Common myeloid progenitor, CD34-positive (primary cell): Measurements from ENCODE around the gene CACNA1B.

ENCODE experiments used
- CTCF ChIA-PET: fragments of 350-600 bp; sonication (Branson Sonifier 250); formaldehyde crosslinking; loops from one replicate; lab custom pipeline; 2021; ENCODE audit warnings: antibody characterized with exemption; lab: Charles Lee
- POLR2A ChIA-PET: fragments of 350-600 bp; sonication (Branson Sonifier 250); formaldehyde crosslinking; loops from one replicate; lab custom pipeline; 2021; ENCODE audit warnings: antibody characterized with exemption; lab: Charles Lee
- DNase-seq, 3 donors: peaks; one replicate each; pipeline versions ENCODE4 v3.0.0 to v3.0.0-alpha.2; 2013
- H3K27ac ChIP-seq, 2 experiments: 1 replicate in 1 of 2; 2 replicates in 1 of 2; pipeline ENCODE4 v1.7.0; 2013; ENCODE audit warnings: inconsistent platforms in 2 of 2, low read length in 2 of 2, mild to moderate bottlenecking in 2 of 2, low read depth in 1 of 2, moderate library complexity in 1 of 2; ENCODE audit not compliant: severe bottlenecking in 2 of 2, insufficient read depth in 1 of 2, poor library complexity in 1 of 2
- H3K27me3 ChIP-seq, 5 experiments: replicated peaks in 2 of 5; 1 replicate in 3 of 5; 2 replicates in 2 of 5; pipeline versions ENCODE4 v1.6.1 to v1.7.0; 2013; ENCODE audit warnings: low read length in 4 of 5, mild to moderate bottlenecking in 2 of 5, moderate library complexity in 2 of 5, inconsistent platforms in 1 of 5; ENCODE audit not compliant: insufficient read depth in 5 of 5, control insufficient read depth in 4 of 5
- H3K36me3 ChIP-seq, 4 experiments: 1 replicate in 2 of 4; 2 replicates in 2 of 4; pipeline versions ENCODE4 v1.6.1 to v1.7.0; 2013; ENCODE audit warnings: low read length in 3 of 4, control low read depth in 1 of 4, mild to moderate bottlenecking in 1 of 4; ENCODE audit not compliant: control insufficient read depth in 4 of 4, insufficient read depth in 4 of 4
- H3K4me1 ChIP-seq, 4 experiments: 1 replicate in 3 of 4; 2 replicates in 1 of 4; pipeline versions ENCODE4 v1.6.1 to v1.7.1; 2013; ENCODE audit warnings: low read length in 3 of 4, mild to moderate bottlenecking in 3 of 4, control low read depth in 1 of 4, inconsistent platforms in 1 of 4, moderate library complexity in 1 of 4; ENCODE audit not compliant: control insufficient read depth in 4 of 4, insufficient read depth in 4 of 4; ENCODE audit errors: control extremely low read depth in 1 of 4
- H3K4me3 ChIP-seq, 7 experiments: 1 replicate in 4 of 7; 2 replicates in 3 of 7; pipeline versions ENCODE4 v1.5.1 to v1.7.0; 2013; ENCODE audit warnings: mild to moderate bottlenecking in 7 of 7, low read length in 6 of 7, moderate library complexity in 6 of 7, inconsistent platforms in 2 of 7, low read depth in 2 of 7, control low read depth in 1 of 7; ENCODE audit not compliant: insufficient read depth in 4 of 7, control insufficient read depth in 1 of 7; ENCODE audit errors: extremely low read depth in 1 of 7
- H3K9me3 ChIP-seq, 5 experiments: 1 replicate in 4 of 5; 2 replicates in 1 of 5; pipeline versions ENCODE4 v1.6.1 to v1.7.1; 2013; ENCODE audit warnings: low read length in 4 of 5, mild to moderate bottlenecking in 2 of 5, inconsistent platforms in 1 of 5, low read depth in 1 of 5, moderate library complexity in 1 of 5; ENCODE audit not compliant: control insufficient read depth in 4 of 5, insufficient read depth in 2 of 5; ENCODE audit errors: control extremely low read depth in 1 of 5
- WGBS: methylation state at CpG from one replicate; pipeline ENCODE4 v1.1.5; 2013; ENCODE audit not compliant: insufficient coverage; 5-methylcytosine and 5-hydroxymethylcytosine counted together

CACNA1B gene

DNA sequence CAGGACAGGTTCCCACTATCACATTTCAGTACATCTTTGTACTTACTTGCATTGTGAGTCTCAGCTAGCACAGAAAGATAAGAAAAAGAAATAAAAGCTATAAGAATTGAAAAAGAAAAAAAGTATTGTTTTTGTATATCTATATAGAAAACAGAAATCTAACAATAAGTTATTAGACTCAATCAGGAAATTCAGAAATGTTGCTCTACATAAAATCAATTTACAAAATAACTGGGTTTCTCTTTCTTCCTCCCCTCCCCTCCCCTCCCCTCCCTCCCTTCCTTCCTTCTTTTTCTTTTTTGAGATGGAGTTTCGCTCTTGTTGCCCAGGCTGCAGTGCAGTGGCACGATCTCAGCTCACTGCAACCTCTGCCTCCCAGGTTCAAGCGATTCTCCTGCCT is 7.2 kb upstream of the CACNA1B start:
- DNase-seq, result no peak
- WGBS, result 65% methylated on average over 3 of the region's 3 CpGs
- peaks cover 0 to 47% (median 8%) of the 10 kb centered on the region in 5 experiments for H3K27me3 ChIP-seq
- H3K4me1 ChIP-seq, result no peaks in the 10 kb centered on the region
- no peak overlapping the region for H3K27ac ChIP-seq
- no peak overlapping the region for H3K4me3 ChIP-seq
- CTCF ChIA-PET, result no interaction called here
- POLR2A ChIA-PET, result no interaction called here
- no peaks in the 10 kb centered on the region for H3K36me3 ChIP-seq
- no peaks in the 10 kb centered on the region for H3K9me3 ChIP-seq

GRCh38 chr9:137872296-137872695 is 5.3 kb upstream of the CACNA1B start:
- no peak for DNase-seq
- CTCF ChIA-PET, result no interaction called here
- Histone ChIP-seq H3K9me3 (peaks cover 0 to 9% (median 4%) of the 10 kb centered on the region in 5 experiments), H3K36me3 (no peaks in the 10 kb centered on the region), H3K4me1 (no peaks in the 10 kb centered on the region), H3K27me3 (peaks cover 0 to 49% (median 23%) of the 10 kb centered on the region in 5 experiments), H3K4me3 (no peak overlapping the region), H3K27ac (no peak overlapping the region)
- POLR2A ChIA-PET, result no interaction called here
- 91% methylated on average over 9 of the region's 10 CpGs for WGBS

DNA sequence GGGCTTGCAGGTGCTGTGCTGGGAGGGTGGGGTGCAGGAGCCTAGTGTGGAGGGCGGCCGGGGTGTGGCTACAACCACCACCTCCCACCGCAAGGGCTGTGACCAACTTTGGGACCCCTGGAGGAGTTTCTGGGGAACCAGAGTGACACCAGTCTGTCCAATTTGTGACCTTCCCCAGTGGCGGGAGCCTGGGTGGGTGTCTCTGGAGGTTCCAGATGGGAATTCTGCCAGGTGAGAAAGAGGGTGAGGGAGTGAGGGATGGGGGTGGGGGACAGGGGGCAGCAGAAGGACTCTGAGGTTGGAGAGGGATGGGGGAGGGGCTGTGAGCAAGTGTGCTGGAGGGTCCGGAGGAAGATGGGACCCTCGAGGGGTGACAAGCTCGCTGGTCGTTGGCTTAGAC is 4.2 kb upstream of the CACNA1B start:
- peaks cover 0 to 9% (median 4%) of the 10 kb centered on the region in 5 experiments for H3K9me3 ChIP-seq
- peaks cover 0 to 52% (median 20%) of the 10 kb centered on the region in 5 experiments for H3K27me3 ChIP-seq
- no peak overlapping the region for H3K4me3 ChIP-seq
- H3K4me1 ChIP-seq, result peaks cover 0 to 3% (median 3%) of the 10 kb centered on the region in 4 experiments
- WGBS, result 85% methylated on average over 7 of the region's 8 CpGs
- ChIA-PET CTCF (no interaction called here), POLR2A (no interaction called here)
- DNase-seq, result no peak
- H3K36me3 ChIP-seq, result no peaks in the 10 kb centered on the region
- H3K27ac ChIP-seq, result no peak overlapping the region

DNA sequence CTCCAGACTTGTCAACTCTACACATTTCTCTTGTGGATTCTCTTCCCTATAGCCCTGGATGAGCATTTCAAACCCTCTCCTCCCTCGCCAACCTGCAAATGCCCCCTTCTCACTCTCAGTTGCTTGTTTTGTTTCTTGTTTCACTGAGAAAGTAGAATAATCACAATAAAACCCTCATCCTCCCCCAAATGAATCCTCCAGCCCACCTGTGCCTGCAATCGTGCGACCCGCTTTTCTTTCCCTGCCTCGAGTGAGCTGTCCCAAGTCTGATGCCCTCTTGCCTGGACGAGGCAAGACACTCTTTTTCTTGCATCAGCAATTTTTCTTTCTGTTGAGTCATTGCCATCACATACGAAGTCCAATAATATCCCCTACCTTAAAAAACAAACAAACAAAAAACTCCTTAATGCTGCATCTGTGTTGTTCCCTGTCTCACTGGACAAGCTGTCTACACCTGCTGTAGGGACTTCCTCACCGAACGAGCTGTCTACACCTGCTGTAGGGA is 3.7 kb upstream of the CACNA1B start:
- ChIA-PET POLR2A (no interaction called here), CTCF (no interaction called here)
- H3K4me3 ChIP-seq, result no peak overlapping the region
- no peaks in the 10 kb centered on the region for H3K36me3 ChIP-seq
- DNase-seq, result no peak
- peaks cover 0 to 9% (median 4%) of the 10 kb centered on the region in 5 experiments for H3K9me3 ChIP-seq
- H3K4me1 ChIP-seq, result peaks cover 0 to 5% (median 4%) of the 10 kb centered on the region in 4 experiments
- 77% methylated on average over 6 of the region's 9 CpGs for WGBS
- H3K27ac ChIP-seq, result no peak overlapping the region
- peaks cover 0 to 57% (median 20%) of the 10 kb centered on the region in 5 experiments for H3K27me3 ChIP-seq

GRCh38 chr9:137875354-137875753 is 2.2 kb upstream of the CACNA1B start:
- no peak for DNase-seq
- 85% methylated on average over 14 of the region's 14 CpGs for WGBS
- H3K36me3 ChIP-seq, result no peaks in the 10 kb centered on the region
- H3K4me1 ChIP-seq, result peaks cover 0 to 5% (median 4%) of the 10 kb centered on the region in 4 experiments
- ChIA-PET CTCF (no interaction called here), POLR2A (no interaction called here)
- H3K9me3 ChIP-seq, result peaks cover 0 to 9% (median 4%) of the 10 kb centered on the region in 5 experiments
- H3K27me3 ChIP-seq, result peaks cover 0 to 71% (median 20%) of the 10 kb centered on the region in 5 experiments
- H3K4me3 ChIP-seq, result no peak overlapping the region
- H3K27ac ChIP-seq, result no peak overlapping the region

DNA sequence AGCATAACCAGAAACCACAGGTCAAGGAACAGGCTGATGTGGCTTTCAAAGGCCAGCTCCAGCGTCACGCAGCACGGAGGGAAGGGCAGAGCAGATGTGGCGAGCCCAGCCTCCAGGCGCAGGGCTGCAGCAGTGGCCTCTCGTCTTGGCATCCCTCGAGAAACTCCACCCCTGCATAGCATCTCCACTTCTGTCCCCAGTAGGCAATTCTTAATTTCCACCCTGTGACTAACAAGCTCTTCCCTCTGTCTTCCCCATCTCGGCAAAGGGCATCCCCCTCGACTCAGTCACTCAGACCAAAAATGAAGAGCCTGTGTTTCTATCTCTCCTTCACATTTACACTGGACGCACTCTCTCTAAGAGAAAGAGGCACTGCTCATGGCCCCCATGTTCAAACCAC is 1.7 kb upstream of the CACNA1B start:
- WGBS, result 90% methylated on average over 8 of the region's 10 CpGs

DNA sequence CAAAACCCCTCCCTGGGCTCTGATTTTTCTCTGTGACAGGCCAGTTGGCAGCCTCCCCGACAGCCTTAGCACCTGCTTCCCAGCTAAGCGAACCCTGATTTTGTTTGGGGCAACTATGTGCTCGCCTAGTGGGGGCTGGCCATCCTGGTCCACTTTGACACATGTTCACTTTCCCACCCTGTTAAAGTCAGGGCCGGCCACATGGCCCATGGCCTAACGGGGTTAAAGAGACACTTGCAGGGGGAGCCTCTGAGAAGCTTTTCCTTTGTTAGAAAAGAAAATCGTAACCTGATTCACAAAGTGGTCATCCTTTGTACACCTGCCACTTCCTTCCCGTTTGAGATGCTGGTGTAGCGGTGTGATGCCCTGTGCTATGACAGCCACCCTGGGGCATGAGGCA is 1.3 kb upstream of the CACNA1B start:
- peaks cover 0 to 5% (median 4%) of the 10 kb centered on the region in 4 experiments for H3K4me1 ChIP-seq
- no peaks in the 10 kb centered on the region for H3K36me3 ChIP-seq
- no peak overlapping the region for H3K27ac ChIP-seq
- ChIA-PET CTCF (no interaction called here), POLR2A (no interaction called here)
- H3K27me3 ChIP-seq, result peaks cover 0 to 79% (median 20%) of the 10 kb centered on the region in 5 experiments
- 91% methylated on average over 5 of the region's 8 CpGs for WGBS
- no peak for DNase-seq
- peaks cover 0 to 9% (median 4%) of the 10 kb centered on the region in 5 experiments for H3K9me3 ChIP-seq
- H3K4me3 ChIP-seq, result no peak overlapping the region

More for the DNA sequence above, 1.7 kb upstream of the CACNA1B start:
- no peak for DNase-seq
- Histone ChIP-seq H3K36me3 (no peaks in the 10 kb centered on the region), H3K27me3 (peaks cover 0 to 75% (median 20%) of the 10 kb centered on the region in 5 experiments), H3K27ac (no peak overlapping the region), H3K4me3 (no peak overlapping the region), H3K9me3 (peaks cover 0 to 9% (median 4%) of the 10 kb centered on the region in 5 experiments), H3K4me1 (peaks cover 0 to 5% (median 4%) of the 10 kb centered on the region in 4 experiments)
- ChIA-PET CTCF (no interaction called here), POLR2A (no interaction called here)
